Measurements from ENCODE around the gene MDM2.
"Not testable (repeated sequence)": the region's sequence is repeated elsewhere in the genome, so short reads cannot be mapped to it uniquely, and the experiment has no call there.

MDM2 gene

DNA sequence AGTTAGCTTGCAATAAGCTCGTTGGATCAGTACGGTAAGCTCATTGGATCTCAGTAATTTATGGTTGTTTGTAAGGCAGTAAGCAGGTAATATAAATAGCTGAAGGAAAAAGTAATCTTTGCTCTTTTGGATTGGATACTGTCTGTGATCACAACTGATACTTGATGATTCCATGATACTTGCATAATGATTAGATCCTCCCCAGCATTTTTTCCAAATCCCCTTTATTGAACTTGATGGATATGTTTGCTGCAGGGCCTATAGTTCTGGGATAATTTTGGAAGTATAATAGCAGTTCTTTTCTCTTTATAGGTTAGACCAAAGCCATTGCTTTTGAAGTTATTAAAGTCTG is 5.2 kb downstream of the MDM2 start:
- Histone ChIP-seq H3K9me3 (ENCODE audit: control insufficient read depth, low read length) (no peaks in the 10 kb centered on the region), H3K4me1 (ENCODE audit: control insufficient read depth, insufficient read depth, low read length) (no peaks in the 10 kb centered on the region), H3K27me3 (ENCODE audit: control insufficient read depth, insufficient read depth, low read length, poor library complexity, severe bottlenecking) (no peaks in the 10 kb centered on the region), H3K4me3 (ENCODE audit: insufficient read depth, low read depth, low read length) (no peak overlapping the region), H3K27ac (ENCODE audit: insufficient read depth, low read depth, low read length, poor library complexity, severe bottlenecking) (no peak overlapping the region), H3K36me3 (ENCODE audit: control insufficient read depth, insufficient read depth, low read length) (peaks cover 27% of the 10 kb centered on the region)
- 85 to 96% methylated on average over 2 of the region's 2 CpGs for WGBS, 2 experiments

DNA sequence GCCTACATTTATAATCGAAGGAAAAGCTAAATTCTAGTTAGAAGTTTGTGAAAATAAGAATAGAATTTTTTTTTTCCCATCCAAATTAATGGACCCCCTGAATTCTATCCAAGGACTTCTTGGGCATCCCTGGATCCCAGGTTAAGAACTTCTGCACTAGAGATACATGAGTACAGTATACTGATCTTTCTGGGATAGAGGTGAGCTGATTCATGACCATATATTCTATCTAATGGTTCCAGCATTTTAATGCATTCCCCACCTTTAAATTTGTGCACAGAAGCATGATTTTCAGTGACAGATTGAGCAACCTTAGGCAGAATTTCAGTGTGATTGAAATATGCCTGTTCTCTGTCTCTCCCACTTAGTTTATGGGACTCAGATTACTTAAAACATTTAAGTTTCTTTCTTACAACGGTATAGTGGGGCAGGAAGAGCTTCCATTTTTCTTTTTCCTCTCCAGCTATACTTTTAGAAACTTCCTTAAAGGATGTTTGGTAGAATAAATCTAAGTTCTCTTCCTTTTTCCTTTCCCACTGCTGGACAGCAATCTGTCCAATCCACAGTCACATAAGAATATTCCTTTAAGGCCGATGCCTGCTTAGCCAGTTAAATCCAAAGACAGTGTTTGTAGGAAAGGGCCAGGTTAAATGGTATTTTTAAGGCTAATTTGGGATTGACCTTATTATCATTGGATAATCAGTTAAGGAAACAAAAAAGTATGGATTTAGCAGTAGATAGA is 6.7 kb downstream of the MDM2 start:
- WGBS, 2 experiments: 96 to 100% methylated on average over 2 to 3 of the region's 3 CpGs
- H3K9me3 ChIP-seq (ENCODE audit: control insufficient read depth, low read length): no peaks in the 10 kb centered on the region
- H3K4me1 ChIP-seq (ENCODE audit: control insufficient read depth, insufficient read depth, low read length): no peaks in the 10 kb centered on the region
- H3K36me3 ChIP-seq (ENCODE audit: control insufficient read depth, insufficient read depth, low read length): peaks cover 34% of the 10 kb centered on the region
- no peak overlapping the region for H3K27ac ChIP-seq (ENCODE audit: insufficient read depth, low read depth, low read length, poor library complexity, severe bottlenecking)
- no peaks in the 10 kb centered on the region for H3K27me3 ChIP-seq (ENCODE audit: control insufficient read depth, insufficient read depth, low read length, poor library complexity, severe bottlenecking)
- H3K4me3 ChIP-seq (ENCODE audit: insufficient read depth, low read depth, low read length): no peak overlapping the region

DNA sequence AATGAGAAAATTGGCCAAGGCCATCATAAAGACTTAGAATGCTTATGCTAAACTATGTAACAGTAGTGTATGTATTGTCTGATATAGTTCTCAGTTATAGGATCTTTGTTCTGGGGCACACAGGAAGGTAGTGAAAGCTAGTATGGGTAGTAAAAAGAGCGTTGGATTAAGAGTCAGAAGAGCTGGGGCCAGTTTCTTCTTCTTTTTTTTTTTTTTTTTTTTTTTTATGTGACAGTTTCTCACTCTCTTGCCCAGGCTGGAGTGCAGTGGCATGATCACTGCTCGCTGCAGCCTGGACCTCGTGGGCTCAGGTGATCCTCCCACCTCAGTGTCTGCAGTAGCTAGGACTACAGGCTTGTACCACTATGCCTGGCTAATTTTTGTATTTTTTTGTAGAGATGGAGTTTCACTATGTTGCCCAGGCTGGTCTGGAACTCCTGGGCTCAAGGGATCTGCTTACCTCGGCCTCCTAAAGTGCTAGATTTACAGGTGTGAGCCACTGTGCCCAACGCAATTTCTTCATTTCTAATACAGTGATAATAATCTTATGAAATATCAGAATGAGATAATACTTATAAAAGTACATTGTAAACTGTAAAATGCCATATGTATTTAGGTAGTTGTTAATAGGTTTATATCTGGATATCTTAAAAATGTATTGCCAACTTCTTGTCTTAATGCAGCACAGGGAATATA is 7.4 kb downstream of the MDM2 start:
- Histone ChIP-seq H3K27ac (ENCODE audit: insufficient read depth, low read depth, low read length, poor library complexity, severe bottlenecking) (no peak overlapping the region), H3K9me3 (ENCODE audit: control insufficient read depth, low read length) (no peaks in the 10 kb centered on the region), H3K4me3 (ENCODE audit: insufficient read depth, low read depth, low read length) (no peak overlapping the region), H3K4me1 (ENCODE audit: control insufficient read depth, insufficient read depth, low read length) (no peaks in the 10 kb centered on the region), H3K36me3 (ENCODE audit: control insufficient read depth, insufficient read depth, low read length) (peaks cover 33% of the 10 kb centered on the region), H3K27me3 (ENCODE audit: control insufficient read depth, insufficient read depth, low read length, poor library complexity, severe bottlenecking) (no peaks in the 10 kb centered on the region)
- WGBS, 2 experiments: 93 to 94% methylated on average over 4 to 5 of the region's 5 CpGs

DNA sequence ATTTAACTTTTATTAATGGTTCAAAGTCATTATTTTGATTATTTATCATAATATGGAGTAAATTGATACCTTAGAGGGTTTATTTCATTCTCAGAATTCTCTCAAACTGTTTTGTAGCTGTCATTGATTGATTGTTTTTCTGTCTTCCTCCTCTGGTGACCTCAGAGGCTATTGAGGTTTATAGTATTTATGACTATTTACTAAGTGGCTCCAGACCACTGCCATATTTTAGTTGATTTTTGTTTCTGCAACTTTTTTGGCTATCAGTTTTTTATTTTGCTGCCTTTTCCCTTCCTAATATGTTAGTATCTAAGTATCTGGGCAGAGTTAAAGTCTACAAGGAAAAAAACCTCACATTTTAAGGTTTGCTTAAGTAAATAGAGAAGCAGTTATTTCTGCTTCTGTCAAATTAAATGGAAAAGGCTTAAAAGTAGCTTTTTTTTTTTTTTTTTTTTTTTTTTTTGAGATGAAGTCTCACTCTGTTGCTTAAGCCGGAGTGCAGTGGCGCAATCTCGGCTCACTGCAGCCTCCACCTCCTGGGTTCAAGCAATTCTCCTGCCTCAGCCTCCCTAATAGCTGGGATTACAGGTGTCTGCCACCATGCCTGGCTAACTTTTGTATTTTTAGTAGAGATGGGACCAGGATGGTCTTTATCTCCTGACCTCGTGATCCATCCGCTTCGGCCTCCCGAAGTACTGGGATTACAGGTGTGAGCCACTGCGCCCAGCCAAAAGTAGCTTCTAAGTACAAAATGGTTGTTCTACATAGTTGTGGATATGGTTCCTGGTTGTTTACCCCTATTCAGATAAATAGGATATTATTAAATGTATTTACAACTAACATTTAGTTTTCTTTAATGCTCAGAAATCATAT is 8.2 kb downstream of the MDM2 start:
- peaks cover 27% of the 10 kb centered on the region for H3K36me3 ChIP-seq (ENCODE audit: control insufficient read depth, insufficient read depth, low read length)
- H3K4me3 ChIP-seq (ENCODE audit: insufficient read depth, low read depth, low read length): no peak overlapping the region
- no peaks in the 10 kb centered on the region for H3K27me3 ChIP-seq (ENCODE audit: control insufficient read depth, insufficient read depth, low read length, poor library complexity, severe bottlenecking)
- H3K27ac ChIP-seq (ENCODE audit: insufficient read depth, low read depth, low read length, poor library complexity, severe bottlenecking): no peak overlapping the region
- 84 to 94% methylated on average over 8 of the region's 8 CpGs for WGBS, 2 experiments
- no peaks in the 10 kb centered on the region for H3K9me3 ChIP-seq (ENCODE audit: control insufficient read depth, low read length)
- H3K4me1 ChIP-seq (ENCODE audit: control insufficient read depth, insufficient read depth, low read length): no peaks in the 10 kb centered on the region

DNA sequence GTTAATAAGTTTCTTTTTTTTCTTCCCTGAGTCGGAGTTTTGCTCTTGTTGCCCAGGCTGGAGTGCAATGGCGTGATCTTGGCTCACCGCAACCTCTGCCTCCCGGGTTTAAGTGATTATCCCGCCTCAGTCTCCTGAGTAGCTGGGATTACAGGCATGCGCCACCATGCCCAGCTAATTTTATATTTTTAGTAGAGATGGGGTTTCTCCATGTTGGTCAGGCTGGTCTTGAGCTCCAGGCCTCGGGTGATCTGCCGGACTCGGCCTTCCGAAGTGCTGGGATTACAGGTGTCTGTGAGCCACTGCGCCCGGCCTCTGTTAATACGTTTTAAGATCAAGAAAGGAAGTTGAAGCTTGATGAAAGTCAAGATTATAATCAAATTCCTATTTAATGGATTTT is 11.5 kb downstream of the MDM2 start:
- H3K9me3 ChIP-seq (ENCODE audit: control insufficient read depth, low read length); H3K4me1 ChIP-seq (ENCODE audit: control insufficient read depth, insufficient read depth, low read length); H3K4me3 ChIP-seq (ENCODE audit: insufficient read depth, low read depth, low read length); H3K27ac ChIP-seq (ENCODE audit: insufficient read depth, low read depth, low read length, poor library complexity, severe bottlenecking); H3K27me3 ChIP-seq (ENCODE audit: control insufficient read depth, insufficient read depth, low read length, poor library complexity, severe bottlenecking): not testable (repeated sequence)
- WGBS, 2 experiments: 92 to 97% methylated on average over 13 of the region's 13 CpGs
- peaks cover 45% of the 10 kb centered on the region for H3K36me3 ChIP-seq (ENCODE audit: control insufficient read depth, insufficient read depth, low read length)

DNA sequence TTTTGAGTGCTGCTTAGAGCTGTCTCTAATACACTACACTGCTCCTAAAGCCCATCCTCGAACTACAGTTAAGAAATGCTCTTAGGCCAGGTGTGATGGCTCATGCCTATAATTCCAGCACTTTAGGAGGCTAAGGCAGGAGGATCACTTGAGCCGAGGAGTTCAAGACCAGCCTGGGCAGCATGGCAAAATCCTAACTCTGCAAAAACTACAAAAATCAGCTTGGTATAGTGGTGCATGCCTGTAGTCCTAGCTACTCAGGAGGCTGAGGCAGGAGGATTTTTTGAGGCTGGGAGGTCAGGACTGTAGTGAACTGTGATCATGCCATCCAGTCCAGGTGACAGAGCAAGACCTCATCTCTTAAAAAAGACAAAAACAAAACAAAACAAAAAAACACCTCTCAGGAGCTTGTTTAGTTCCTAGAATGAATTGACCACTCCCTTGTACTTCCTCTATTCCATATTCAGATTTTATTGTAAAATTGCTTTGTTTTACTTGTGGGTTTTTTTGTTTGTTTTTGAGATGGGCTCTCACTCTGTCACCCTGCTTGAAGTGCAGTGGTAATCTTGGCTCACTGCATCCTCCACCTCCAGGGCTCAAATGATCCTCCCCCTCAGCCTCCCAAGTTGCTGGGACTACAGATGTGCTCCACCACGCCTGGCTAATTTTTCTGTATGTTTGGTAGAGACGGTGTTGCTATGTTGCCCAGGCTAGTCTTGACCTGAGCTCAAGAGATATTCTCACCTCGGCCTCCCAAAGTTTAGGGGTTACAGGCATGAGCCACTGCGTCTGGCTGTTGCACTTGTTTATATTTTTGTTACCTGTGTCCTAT is 13.6 kb downstream of the MDM2 start:
- no peak overlapping the region for H3K4me3 ChIP-seq (ENCODE audit: insufficient read depth, low read depth, low read length)
- WGBS, 2 experiments: 93 to 94% methylated on average over 6 of the region's 6 CpGs
- peaks cover 47% of the 10 kb centered on the region for H3K36me3 ChIP-seq (ENCODE audit: control insufficient read depth, insufficient read depth, low read length)
- H3K4me1 ChIP-seq (ENCODE audit: control insufficient read depth, insufficient read depth, low read length): no peaks in the 10 kb centered on the region
- no peak overlapping the region for H3K27ac ChIP-seq (ENCODE audit: insufficient read depth, low read depth, low read length, poor library complexity, severe bottlenecking)
- no peaks in the 10 kb centered on the region for H3K27me3 ChIP-seq (ENCODE audit: control insufficient read depth, insufficient read depth, low read length, poor library complexity, severe bottlenecking)
- H3K9me3 ChIP-seq (ENCODE audit: control insufficient read depth, low read length): no peaks in the 10 kb centered on the region

DNA sequence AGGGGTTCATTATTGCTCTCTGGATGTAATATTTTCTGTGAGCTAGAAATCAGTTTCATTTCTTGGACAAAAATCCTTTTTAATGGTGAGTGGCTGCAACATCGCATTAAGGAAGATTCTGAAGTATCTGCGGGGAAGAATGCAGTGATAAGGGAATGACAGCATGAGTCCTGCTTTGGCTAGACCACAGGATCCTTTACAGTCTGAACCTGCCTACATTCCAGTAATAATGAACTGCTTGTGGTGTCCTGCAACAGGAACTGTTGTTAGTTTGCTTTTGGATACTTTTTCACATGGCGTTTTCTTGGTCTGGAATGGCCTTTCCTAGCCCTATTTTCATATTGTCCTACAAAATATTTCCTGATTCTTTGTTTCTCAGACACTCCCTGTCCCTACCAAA is 15.7 kb downstream of the MDM2 start:
- H3K36me3 ChIP-seq (ENCODE audit: control insufficient read depth, insufficient read depth, low read length): peaks cover 46% of the 10 kb centered on the region
- 96 to 97% methylated on average over 3 of the region's 3 CpGs for WGBS, 2 experiments

DNA sequence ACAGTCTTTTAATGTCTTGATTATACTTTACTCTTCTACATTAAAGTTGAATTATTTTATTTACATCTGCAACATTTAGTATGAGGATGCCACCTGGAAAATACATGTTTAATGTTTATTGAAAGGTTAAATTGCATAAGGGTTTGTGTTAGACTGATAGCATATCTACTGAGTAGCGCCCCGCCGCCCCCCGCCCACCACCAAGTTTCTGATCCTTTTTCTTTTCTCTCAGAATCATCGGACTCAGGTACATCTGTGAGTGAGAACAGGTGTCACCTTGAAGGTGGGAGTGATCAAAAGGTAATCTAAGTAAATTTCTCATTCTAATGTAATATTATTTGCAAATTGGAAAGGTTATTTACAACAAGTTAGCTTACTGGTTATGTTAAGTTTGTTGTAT is 16.2 kb downstream of the MDM2 start:
- Histone ChIP-seq H3K27me3 (ENCODE audit: control insufficient read depth, insufficient read depth, low read length, poor library complexity, severe bottlenecking) (no peaks in the 10 kb centered on the region), H3K27ac (ENCODE audit: insufficient read depth, low read depth, low read length, poor library complexity, severe bottlenecking) (no peak overlapping the region), H3K4me3 (ENCODE audit: insufficient read depth, low read depth, low read length) (no peak overlapping the region), H3K9me3 (ENCODE audit: control insufficient read depth, low read length) (no peaks in the 10 kb centered on the region), H3K4me1 (ENCODE audit: control insufficient read depth, insufficient read depth, low read length) (no peaks in the 10 kb centered on the region), H3K36me3 (ENCODE audit: control insufficient read depth, insufficient read depth, low read length) (peaks cover 47% of the 10 kb centered on the region)
- 91 to 97% methylated on average over 4 to 5 of the region's 5 CpGs for WGBS, 2 experiments

More for the DNA sequence above, 15.7 kb downstream of the MDM2 start:
- Histone ChIP-seq H3K27ac (ENCODE audit: insufficient read depth, low read depth, low read length, poor library complexity, severe bottlenecking) (no peak overlapping the region), H3K4me3 (ENCODE audit: insufficient read depth, low read depth, low read length) (no peak overlapping the region), H3K27me3 (ENCODE audit: control insufficient read depth, insufficient read depth, low read length, poor library complexity, severe bottlenecking) (no peaks in the 10 kb centered on the region), H3K9me3 (ENCODE audit: control insufficient read depth, low read length) (no peaks in the 10 kb centered on the region), H3K4me1 (ENCODE audit: control insufficient read depth, insufficient read depth, low read length) (no peaks in the 10 kb centered on the region)

DNA sequence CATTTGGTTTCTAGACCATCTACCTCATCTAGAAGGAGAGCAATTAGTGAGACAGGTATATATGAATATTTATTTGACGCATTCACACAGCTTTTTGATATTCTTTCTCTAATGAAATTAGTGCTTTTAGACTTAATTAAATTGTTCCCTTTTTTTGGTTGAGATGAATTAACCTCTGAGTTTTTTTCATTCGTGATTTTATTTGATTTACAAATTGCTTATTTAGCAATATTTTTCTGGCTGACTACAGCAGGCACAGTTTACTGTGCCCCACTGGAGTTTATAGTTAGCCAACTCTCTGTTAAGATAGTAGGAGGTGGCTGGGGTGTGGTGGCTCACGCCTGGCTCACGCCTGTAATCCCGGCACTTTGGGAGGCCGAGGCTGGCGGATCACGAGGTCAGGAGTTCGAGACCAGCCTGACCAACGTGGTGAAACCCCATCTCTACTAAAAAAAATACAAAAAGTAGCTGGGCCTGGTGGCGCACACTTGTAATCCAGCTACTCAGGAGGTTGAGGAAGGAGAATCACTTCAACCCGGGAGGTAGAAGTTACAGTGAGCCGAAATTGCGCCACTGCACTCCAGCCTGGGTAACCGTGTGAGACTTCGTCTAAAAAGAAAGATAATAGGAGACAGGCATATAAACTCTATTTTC is 16.7 kb downstream of the MDM2 start:
- Histone ChIP-seq H3K4me3 (ENCODE audit: insufficient read depth, low read depth, low read length) (no peak overlapping the region), H3K9me3 (ENCODE audit: control insufficient read depth, low read length) (no peaks in the 10 kb centered on the region), H3K4me1 (ENCODE audit: control insufficient read depth, insufficient read depth, low read length) (no peaks in the 10 kb centered on the region), H3K27ac (ENCODE audit: insufficient read depth, low read depth, low read length, poor library complexity, severe bottlenecking) (no peak overlapping the region), H3K36me3 (ENCODE audit: control insufficient read depth, insufficient read depth, low read length) (peaks cover 41% of the 10 kb centered on the region), H3K27me3 (ENCODE audit: control insufficient read depth, insufficient read depth, low read length, poor library complexity, severe bottlenecking) (no peaks in the 10 kb centered on the region)
- 93 to 96% methylated on average over 14 to 16 of the region's 16 CpGs for WGBS, 2 experiments

Data from ectodermal cell (in vitro differentiated cells).